Fibroblast of the aortic adventitia (primary cell): Measurements from ENCODE around the gene RAD51B. TPM values are rescaled to one million over a fixed set of nuclear protein-coding genes. Genes with fewer than 3 reads are reported as not detected.
A peak's percentile ranks its signal among the peaks of the same experiment; 100 is the strongest.

ENCODE experiments used
- DNase-seq: peaks from one replicate; pipeline ENCODE4 v3.0.0-alpha.2; 2010; ENCODE audit warnings: low read depth
- H3K4me3 ChIP-seq: 2 replicates; pipeline ENCODE4 v1.5.1; 2011; ENCODE audit warnings: low read depth, mild to moderate bottlenecking, control low read depth, low read length, moderate library complexity
- total RNA-seq: library from RNA; depleted of rRNA; stranded (reverse); fragments of >200 nt; gene quantifications from 2 replicates; pipeline ENCODE4 v1.2.3, GENCODE V29; 2012; ENCODE audit warnings: low replicate concordance
- TF ChIP-seq, protein P1 (sequence below): IDR thresholded peaks from 2 replicates; pipeline ENCODE4 v1.5.1; 2011; ENCODE audit warnings: mild to moderate bottlenecking, low read length, control low read depth, inconsistent platforms; ENCODE audit not compliant: insufficient read depth

The RAD51B gene
- total RNA-seq, 1 donor, result 28.7 TPM

- H3K4me3 ChIP-seq, result no peak overlapping the region
- TF ChIP-seq, protein P1, sequence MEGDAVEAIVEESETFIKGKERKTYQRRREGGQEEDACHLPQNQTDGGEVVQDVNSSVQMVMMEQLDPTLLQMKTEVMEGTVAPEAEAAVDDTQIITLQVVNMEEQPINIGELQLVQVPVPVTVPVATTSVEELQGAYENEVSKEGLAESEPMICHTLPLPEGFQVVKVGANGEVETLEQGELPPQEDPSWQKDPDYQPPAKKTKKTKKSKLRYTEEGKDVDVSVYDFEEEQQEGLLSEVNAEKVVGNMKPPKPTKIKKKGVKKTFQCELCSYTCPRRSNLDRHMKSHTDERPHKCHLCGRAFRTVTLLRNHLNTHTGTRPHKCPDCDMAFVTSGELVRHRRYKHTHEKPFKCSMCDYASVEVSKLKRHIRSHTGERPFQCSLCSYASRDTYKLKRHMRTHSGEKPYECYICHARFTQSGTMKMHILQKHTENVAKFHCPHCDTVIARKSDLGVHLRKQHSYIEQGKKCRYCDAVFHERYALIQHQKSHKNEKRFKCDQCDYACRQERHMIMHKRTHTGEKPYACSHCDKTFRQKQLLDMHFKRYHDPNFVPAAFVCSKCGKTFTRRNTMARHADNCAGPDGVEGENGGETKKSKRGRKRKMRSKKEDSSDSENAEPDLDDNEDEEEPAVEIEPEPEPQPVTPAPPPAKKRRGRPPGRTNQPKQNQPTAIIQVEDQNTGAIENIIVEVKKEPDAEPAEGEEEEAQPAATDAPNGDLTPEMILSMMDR, result no peak
- DNase-seq, result no peak
These were observed 789.4 kb downstream of the RAD51B start for GRCh38 chr14:68609012-68609411.

DNA sequence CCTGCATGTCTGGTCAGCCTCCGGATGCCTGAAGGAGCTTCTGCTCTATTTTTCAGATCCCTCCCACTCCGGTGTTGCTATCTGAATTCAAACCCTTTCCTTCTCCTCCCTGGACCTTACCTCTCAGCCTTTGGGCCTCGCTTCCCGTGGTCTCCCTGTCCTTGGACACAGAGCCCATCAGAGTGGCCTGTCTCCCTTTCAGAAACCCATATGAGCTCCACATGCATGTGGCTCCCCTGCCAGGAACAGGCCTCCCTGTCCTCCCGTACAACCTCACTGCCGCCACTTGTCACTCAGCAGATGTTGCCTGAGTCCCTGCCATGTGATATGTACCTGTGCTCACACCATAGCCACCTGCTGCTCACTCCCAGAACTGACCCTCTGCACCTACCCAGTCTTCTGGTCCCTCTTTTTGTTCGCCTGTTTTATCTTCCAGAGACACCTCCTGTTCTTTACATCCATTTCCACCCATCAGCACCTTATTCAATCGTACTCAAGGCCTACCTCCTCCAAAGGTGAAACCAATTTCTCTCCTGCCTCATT is 790.7 kb downstream of the RAD51B start:
- H3K4me3 ChIP-seq, result no peak overlapping the region
- no peak for DNase-seq
- TF ChIP-seq, protein P1, result no peak

DNA sequence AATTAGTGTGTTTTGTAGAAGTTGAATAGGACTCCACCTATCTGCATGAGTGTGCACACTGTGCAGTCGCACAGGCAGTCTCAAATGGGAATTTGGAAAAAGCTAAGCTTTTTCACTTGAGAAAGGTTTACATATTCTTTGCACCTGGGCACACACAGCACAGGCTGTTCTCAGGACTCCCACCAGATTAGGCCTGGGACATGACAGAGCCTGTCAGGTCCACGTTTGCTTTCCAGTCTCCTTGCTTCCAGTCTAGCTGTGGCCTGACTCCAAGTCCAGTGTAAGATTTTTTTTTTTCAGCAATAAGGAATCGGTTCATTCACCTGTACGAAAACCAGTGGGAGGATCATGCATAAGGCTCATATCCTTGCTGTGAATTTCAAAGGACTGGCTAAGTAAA is 792.0 kb downstream of the RAD51B start:
- H3K4me3 ChIP-seq, result no peak overlapping the region
- TF ChIP-seq, protein P1, result no peak
- DNase-seq, result no peak

GRCh38 chr14:68612049-68612448 is 792.5 kb downstream of the RAD51B start:
- TF ChIP-seq, protein P1, result no peak
- H3K4me3 ChIP-seq, result no peak overlapping the region
- DNase-seq, result peak; percentile 35

GRCh38 chr14:68616221-68616902 is 796.8 kb downstream of the RAD51B start:
- no peak overlapping the region for H3K4me3 ChIP-seq
- TF ChIP-seq, protein P1, result no peak
- peak; percentile 50 for DNase-seq

- peak; percentile 60 for DNase-seq
- TF ChIP-seq, protein P1, result no peak
- H3K4me3 ChIP-seq, result no peak overlapping the region
These were observed 800.4 kb downstream of the RAD51B start for GRCh38 chr14:68619790-68620574.
